Sigmoid colon (tissue), 7 donors: ENCODE measurements around the gene OSBPL5. TPM values are rescaled to one million over a fixed set of nuclear protein-coding genes. Genes with fewer than 3 reads are reported as not detected.

Experiments used
- DNase-seq: peaks from one replicate; pipeline ENCODE4 v3.0.0-alpha.2; 2019
- H3K27ac ChIP-seq, 4 donors: fragments of 200-600 bp; sonication (generic); one replicate each; pipeline ENCODE4 v1.5.1; 2016 to 2019; ENCODE audit warnings: mild to moderate bottlenecking in 1 of 4
- H3K27me3 ChIP-seq, 3 donors: fragments of 200-600 bp; sonication (generic); one replicate each; pipeline ENCODE4 v1.5.1; 2019; ENCODE audit warnings: mild to moderate bottlenecking in 1 of 3
- H3K36me3 ChIP-seq, 4 donors: fragments of 200-600 bp; sonication (generic); one replicate each; pipeline ENCODE4 v1.5.1; 2016 to 2019
- H3K4me1 ChIP-seq, 4 donors: fragments of 200-600 bp; sonication (generic); one replicate each; pipeline ENCODE4 v1.5.1; 2017 to 2019
- H3K4me3 ChIP-seq, 4 donors: fragments of 200-600 bp; sonication (generic); one replicate each; pipeline ENCODE4 v1.5.1; 2017 to 2019; ENCODE audit warnings: mild to moderate bottlenecking in 2 of 4, moderate library complexity in 1 of 4
- H3K9me3 ChIP-seq, 4 donors: fragments of 200-600 bp in 3 of 4; sonication (generic) in 3 of 4; one replicate each; pipeline versions ENCODE4 v1.5.1 to v1.6.1; 2013 to 2019
- CTCF ChIP-seq, 4 experiments: fragments of 450-650 bp in 3 of 4; fragments of 200-600 bp in 1 of 4; IDR thresholded peaks; one replicate each; pipeline ENCODE4 v1.5.1; 2016 to 2019; ENCODE audit warnings: antibody characterized with exemption in 4 of 4, mild to moderate bottlenecking in 3 of 4, moderate library complexity in 2 of 4
- EP300 ChIP-seq, 4 donors: sonication (generic); formaldehyde crosslinking; IDR thresholded peaks; one replicate each; pipeline ENCODE4 v1.6.1; 2017; ENCODE audit warnings: antibody characterized with exemption in 4 of 4
- POLR2A ChIP-seq, 2 donors: fragments of 450-650 bp; IDR thresholded peaks; one replicate each; pipeline ENCODE4 v1.6.1; 2016; ENCODE audit warnings: antibody characterized with exemption in 2 of 2, mild to moderate bottlenecking in 2 of 2, moderate library complexity in 2 of 2
- POLR2AphosphoS5 ChIP-seq, 4 donors: sonication (generic); formaldehyde crosslinking; IDR thresholded peaks; one replicate each; pipeline ENCODE4 v1.6.1; 2017; ENCODE audit warnings: antibody characterized with exemption in 4 of 4
- whole genome bisulfite sequencing, 2 donors: extraction: QIAGEN DNeasy Blood & Tissue Kit; methylation state at CpG; one replicate each; pipeline ENCODE4 v1.1.7; 2013; 5-methylcytosine and 5-hydroxymethylcytosine counted together
- intact Hi-C: fragments of 100-400 bp; cut with DNase I; formaldehyde crosslinking; loops from one replicate; pipeline ENCODE4 v1.15.1; 2023
- polyA plus RNA-seq, 3 donors: library from polyadenylated mRNA; stranded (reverse); fragments of 200-250 nt; gene quantifications; one replicate each; pipeline ENCODE4 v1.2.3, GENCODE V29; 2013
- total RNA-seq, 4 donors: library from RNA; depleted of rRNA; stranded (reverse); fragments of >200 nt; gene quantifications; one replicate each; pipeline ENCODE4 v1.1.0, GENCODE V29; 2016
- donor health status: healthy with polysubstance abuse.
- donor health status: Bipolar disorder and iron deficiency.
- donor health status: healthy.

Gene OSBPL5
- total and polyA plus RNA-seq, 7 donors, result 16.6 to 69.2 (median 29.8) TPM

GRCh38 chr11:3166268-3167142 lies 1.4 kb upstream of the OSBPL5 start:
- no peaks in the 10 kb centered on the region for H3K27me3 ChIP-seq
- no peak overlapping the region for H3K4me3 ChIP-seq
- H3K36me3 ChIP-seq, result no peaks in the 10 kb centered on the region
- no peak overlapping the region for H3K27ac ChIP-seq
- WGBS, 2 donors, result 65 to 88% methylated on average over 25 of the region's 25 CpGs
- TF ChIP-seq POLR2A (IDR thresholded peaks at IDR 0.05) (no peak), EP300 (IDR thresholded peaks at IDR 0.05) (no peak)
- no peaks in the 10 kb centered on the region for H3K9me3 ChIP-seq
- peaks cover 0 to 58% (median 56%) of the 10 kb centered on the region in 4 donors for H3K4me1 ChIP-seq
- DNase-seq, result no peak
- intact Hi-C loops, result loop anchor here (5.0 to 10.0 kb wide), 3 partner anchors 51 to 772 kb away; partner anchors contain the start of gene MRGPRG

- H3K4me1 ChIP-seq, result peaks cover 0 to 65% (median 63%) of the 10 kb centered on the region in 4 donors
- intact Hi-C loops, result loop anchor here (2.0 to 10.0 kb wide), 4 partner anchors 43 to 771 kb away; partner anchors contain the start of gene MRGPRG
- WGBS, 2 donors, result 56 to 84% methylated on average over 5 of the region's 5 CpGs
- peak overlapping the region in 3 of 4 donors; percentile 91 to 96 (median 94) for H3K27ac ChIP-seq
- no peaks in the 10 kb centered on the region for H3K27me3 ChIP-seq
- peak overlapping the region in 2 of 4 donors; percentile 68 to 96 for H3K4me3 ChIP-seq
- H3K9me3 ChIP-seq, result no peaks in the 10 kb centered on the region
- DNase-seq, result no peak
- no peaks in the 10 kb centered on the region for H3K36me3 ChIP-seq
- TF ChIP-seq EP300 (IDR thresholded peaks at IDR 0.05) (no peak), POLR2A (IDR thresholded peaks at IDR 0.05) (no peak), POLR2AphosphoS5 (IDR thresholded peaks at IDR 0.05) (no peak), CTCF (IDR thresholded peaks at IDR 0.05) (no peak)
These were observed 782 bp upstream of the OSBPL5 start for GRCh38 chr11:3165916-3166267.

GRCh38 chr11:3164552-3165151 lies 458 bp downstream of the OSBPL5 start:
- WGBS, 2 donors, result 1% methylated on average over 46 of the region's 46 CpGs
- no peaks in the 10 kb centered on the region for H3K27me3 ChIP-seq
- no peaks in the 10 kb centered on the region for H3K9me3 ChIP-seq
- no peak for TF ChIP-seq CTCF (IDR thresholded peaks at IDR 0.05)
- TF ChIP-seq EP300 (IDR thresholded peaks at IDR 0.05), result no peak
- H3K36me3 ChIP-seq, result no peaks in the 10 kb centered on the region
- peak overlapping the region; percentile 71 to 96 (median 92) for H3K27ac ChIP-seq
- peaks cover 0 to 64% (median 60%) of the 10 kb centered on the region in 4 donors for H3K4me1 ChIP-seq
- intact Hi-C loops, result loop anchor here (2.0 to 10.0 kb wide), 5 partner anchors 42 to 770 kb away; partner anchors contain the start of genes CARS1 and MRGPRG
- H3K4me3 ChIP-seq, result peak overlapping the region; percentile 68 to 96 (median 80)
- DNase-seq, result peak; percentile 70

GRCh38 chr11:3164138-3164551 lies 965 bp downstream of the OSBPL5 start:
- Histone ChIP-seq H3K27me3 (no peaks in the 10 kb centered on the region), H3K36me3 (no peaks in the 10 kb centered on the region), H3K4me1 (peaks cover 0 to 64% (median 60%) of the 10 kb centered on the region in 4 donors), H3K9me3 (no peaks in the 10 kb centered on the region), H3K27ac (peak overlapping the region; percentile 71 to 96 (median 92)), H3K4me3 (peak overlapping the region; percentile 68 to 96 (median 80))
- peak; percentile 71 for DNase-seq
- intact Hi-C loops, result loop anchor here (2.0 to 10.0 kb wide), 4 partner anchors 41 to 769 kb away; partner anchors contain the start of gene CARS1
- TF ChIP-seq POLR2AphosphoS5 (IDR thresholded peaks at IDR 0.05) (no peak), EP300 (IDR thresholded peaks at IDR 0.05) (no peak), CTCF (IDR thresholded peaks at IDR 0.05) (no peak), POLR2A (IDR thresholded peaks at IDR 0.05) (no peak)
- whole genome bisulfite sequencing, 2 donors, result 14 to 31% methylated on average over 13 of the region's 13 CpGs
